Osteocyte (in vitro differentiated cells): ENCODE results near the gene MBD1. TPM values are rescaled to one million over a fixed set of nuclear protein-coding genes. Genes with fewer than 3 reads are reported as not detected.

ENCODE experiments used
- DNase-seq: peaks from one replicate; pipeline ENCODE4 v3.0.0; 2021; ENCODE audit warnings: mixed read lengths; ENCODE audit not compliant: unreplicated experiment; ENCODE audit errors: extremely low spot score
- H3K27ac Mint-ChIP-seq: one replicate; pipeline ENCODE4 v1.8.0; 2021; ENCODE audit warnings: mild to moderate bottlenecking, mixed read lengths; ENCODE audit not compliant: unreplicated experiment
- H3K27me3 Mint-ChIP-seq: one replicate; pipeline ENCODE4 v1.8.0; 2021; ENCODE audit warnings: mixed read lengths; ENCODE audit not compliant: unreplicated experiment
- H3K36me3 Mint-ChIP-seq: one replicate; pipeline ENCODE4 v1.8.0; 2021; ENCODE audit warnings: mixed read lengths; ENCODE audit not compliant: unreplicated experiment
- H3K4me1 Mint-ChIP-seq: one replicate; pipeline ENCODE4 v1.8.0; 2021; ENCODE audit warnings: mixed read lengths; ENCODE audit not compliant: unreplicated experiment
- H3K4me3 Mint-ChIP-seq: one replicate; pipeline ENCODE4 v1.8.0; 2021; ENCODE audit warnings: mild to moderate bottlenecking, moderate library complexity, mixed read lengths; ENCODE audit not compliant: unreplicated experiment
- H3K9me3 Mint-ChIP-seq: one replicate; pipeline ENCODE4 v1.8.0; 2021; ENCODE audit warnings: mixed read lengths; ENCODE audit not compliant: unreplicated experiment
- total RNA-seq: library from RNA; stranded (reverse); gene quantifications from 2 replicates; pipeline ENCODE4 v1.2.1, GENCODE V29; 2021
- TF ChIP-seq, protein P1 (sequence below): fragments of 200-600 bp; sonication (generic); IDR thresholded peaks from 2 replicates; pipeline ENCODE4 v1.5.0; 2021; ENCODE audit warnings: antibody characterized with exemption, mild to moderate bottlenecking, moderate library complexity

MBD1 gene
- total RNA-seq, 1 donor from 2014 or later: 69.9 TPM

- Mint-ChIP-seq H3K4me3 (no peak overlapping the region), H3K36me3 (peaks cover 71% of the 10 kb centered on the region), H3K4me1 (peaks cover under 1% of the 10 kb centered on the region), H3K27me3 (no peaks in the 10 kb centered on the region), H3K9me3 (no peaks in the 10 kb centered on the region), H3K27ac (no peak overlapping the region)
- TF ChIP-seq, protein P1, sequence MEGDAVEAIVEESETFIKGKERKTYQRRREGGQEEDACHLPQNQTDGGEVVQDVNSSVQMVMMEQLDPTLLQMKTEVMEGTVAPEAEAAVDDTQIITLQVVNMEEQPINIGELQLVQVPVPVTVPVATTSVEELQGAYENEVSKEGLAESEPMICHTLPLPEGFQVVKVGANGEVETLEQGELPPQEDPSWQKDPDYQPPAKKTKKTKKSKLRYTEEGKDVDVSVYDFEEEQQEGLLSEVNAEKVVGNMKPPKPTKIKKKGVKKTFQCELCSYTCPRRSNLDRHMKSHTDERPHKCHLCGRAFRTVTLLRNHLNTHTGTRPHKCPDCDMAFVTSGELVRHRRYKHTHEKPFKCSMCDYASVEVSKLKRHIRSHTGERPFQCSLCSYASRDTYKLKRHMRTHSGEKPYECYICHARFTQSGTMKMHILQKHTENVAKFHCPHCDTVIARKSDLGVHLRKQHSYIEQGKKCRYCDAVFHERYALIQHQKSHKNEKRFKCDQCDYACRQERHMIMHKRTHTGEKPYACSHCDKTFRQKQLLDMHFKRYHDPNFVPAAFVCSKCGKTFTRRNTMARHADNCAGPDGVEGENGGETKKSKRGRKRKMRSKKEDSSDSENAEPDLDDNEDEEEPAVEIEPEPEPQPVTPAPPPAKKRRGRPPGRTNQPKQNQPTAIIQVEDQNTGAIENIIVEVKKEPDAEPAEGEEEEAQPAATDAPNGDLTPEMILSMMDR: no peak
- peak; percentile 80 for DNase-seq
Observed at GRCh38 chr18:50274044-50274442, 7.3 kb downstream of the MBD1 start.

GRCh38 chr18:50273203-50274043 lies 7.9 kb downstream of the MBD1 start:
- Mint-ChIP-seq H3K36me3 (peaks cover 67% of the 10 kb centered on the region), H3K4me1 (no peaks in the 10 kb centered on the region), H3K9me3 (no peaks in the 10 kb centered on the region), H3K4me3 (no peak overlapping the region), H3K27ac (no peak overlapping the region), H3K27me3 (no peaks in the 10 kb centered on the region)
- TF ChIP-seq, protein P1: no peak
- DNase-seq: peak; percentile 76

- peaks cover 67% of the 10 kb centered on the region for H3K36me3 Mint-ChIP-seq
- H3K4me1 Mint-ChIP-seq: no peaks in the 10 kb centered on the region
- no peak overlapping the region for H3K27ac Mint-ChIP-seq
- TF ChIP-seq, protein P1: no peak
- H3K27me3 Mint-ChIP-seq: no peaks in the 10 kb centered on the region
- H3K4me3 Mint-ChIP-seq: no peak overlapping the region
- no peaks in the 10 kb centered on the region for H3K9me3 Mint-ChIP-seq
- DNase-seq: peak; percentile 57
Observed at GRCh38 chr18:50272568-50272967, 8.8 kb downstream of the MBD1 start.

- Mint-ChIP-seq H3K4me3 (no peak overlapping the region), H3K9me3 (no peaks in the 10 kb centered on the region), H3K4me1 (peaks cover 12% of the 10 kb centered on the region), H3K36me3 (peaks cover 34% of the 10 kb centered on the region), H3K27ac (no peak overlapping the region), H3K27me3 (no peaks in the 10 kb centered on the region)
- DNase-seq: no peak
- TF ChIP-seq, protein P1: peak; percentile 30
Observed at GRCh38 chr18:50268022-50268747, 13.1 kb downstream of the MBD1 start.

DNA sequence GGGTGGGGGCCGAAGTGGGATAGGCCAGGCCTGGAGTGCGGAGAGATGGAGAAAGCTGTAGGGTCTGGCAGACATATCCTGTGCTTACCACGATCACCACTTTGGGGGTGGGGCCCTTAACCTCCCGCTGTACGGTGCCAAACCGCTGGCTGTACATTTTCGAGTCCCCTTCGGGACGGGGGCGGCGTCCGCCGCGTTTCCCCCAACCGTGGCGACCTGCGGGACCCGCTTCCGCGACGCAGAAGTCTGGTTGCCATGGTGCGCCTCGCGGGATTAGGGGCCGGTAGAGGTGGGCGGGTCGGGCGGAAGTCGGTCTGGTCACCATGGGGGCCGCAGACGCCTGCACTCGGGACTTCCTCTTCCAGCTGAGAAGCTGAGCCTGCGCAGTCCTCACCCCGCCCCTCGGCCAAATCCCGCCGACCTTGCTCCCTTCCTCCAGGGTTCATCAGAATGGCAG lies 15.0 kb downstream of the MBD1 start, which contains the start of gene CFAP53:
CFAP53 (minus strand) TSS at position 248 of the 457 bp plus-strand sequence; CDS start at position 157, 91 bp downstream.
- H3K27ac Mint-ChIP-seq: peak within 1 kb of the TSS; percentile 73
- peaks cover 11% of the 10 kb centered on the region for H3K27me3 Mint-ChIP-seq
- DNase-seq: peak; percentile 94
- no peaks in the 10 kb centered on the region for H3K9me3 Mint-ChIP-seq
- H3K4me1 Mint-ChIP-seq: peaks cover 12% of the 10 kb centered on the region
- H3K4me3 Mint-ChIP-seq: peak within 1 kb of the TSS; percentile 87
- TF ChIP-seq, protein P1: no peak
- peaks cover 18% of the 10 kb centered on the region for H3K36me3 Mint-ChIP-seq
